Transverse colon (tissue), 4 donors: ENCODE results near the gene GNA14.

Experiments used
- POLR2AphosphoS5 ChIP-seq, 3 donors: sonication (generic); formaldehyde crosslinking; IDR thresholded peaks; one replicate each; pipeline ENCODE4 v1.6.1; 2016; ENCODE audit warnings: antibody characterized with exemption in 3 of 3
- TF ChIP-seq, protein P1 (sequence below), 5 experiments: fragments of 200-600 bp in 3 of 5; fragments of 450-650 bp in 2 of 5; sonication (generic) in 3 of 5; IDR thresholded peaks; 1 replicate in 2 of 5; 2 replicates in 3 of 5; pipeline ENCODE4 v1.5.1; 2016 to 2017; ENCODE audit warnings: antibody characterized with exemption in 5 of 5, inconsistent platforms in 3 of 5, mild to moderate bottlenecking in 2 of 5, moderate library complexity in 1 of 5

DNA sequence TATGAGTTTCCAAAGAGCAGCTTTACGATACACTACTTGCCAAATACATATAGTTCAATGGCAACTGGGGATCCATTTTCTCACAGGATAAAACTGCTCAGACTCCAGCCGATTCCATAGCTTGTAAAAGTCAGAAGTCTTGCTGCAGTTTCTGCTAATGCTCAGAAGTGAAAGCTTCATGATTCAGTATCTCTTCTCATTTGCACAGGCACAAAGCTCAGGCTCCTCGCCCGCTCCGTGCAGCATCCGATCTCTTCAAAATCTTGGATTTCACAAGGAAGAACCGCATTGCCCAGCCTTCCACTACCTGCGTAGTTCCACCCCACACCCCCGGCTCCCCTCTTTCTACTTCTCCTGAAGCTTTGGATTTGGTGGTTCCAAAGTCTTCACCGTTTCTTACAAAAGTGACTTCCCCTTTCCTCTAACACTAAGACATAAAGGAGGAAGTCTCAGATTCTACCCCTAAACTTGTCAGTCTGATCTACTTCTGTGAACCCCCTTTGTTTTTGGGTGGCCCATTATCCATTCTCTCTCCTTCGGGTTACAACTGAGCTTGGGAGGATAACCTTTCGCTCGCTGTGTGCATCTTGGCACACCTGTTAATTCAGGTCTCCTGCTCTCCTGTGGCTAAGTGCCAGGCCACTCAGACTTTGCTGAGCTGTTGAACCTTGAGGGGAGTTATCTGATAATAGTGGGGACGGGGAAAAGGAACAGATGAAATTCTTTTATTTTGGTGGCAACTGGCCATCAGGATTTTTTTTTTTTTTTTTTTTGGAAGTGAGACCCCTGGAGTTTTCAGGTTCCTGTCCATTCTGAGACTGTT lies 194.1 kb downstream of the GNA14 start:
- TF ChIP-seq, protein P1, sequence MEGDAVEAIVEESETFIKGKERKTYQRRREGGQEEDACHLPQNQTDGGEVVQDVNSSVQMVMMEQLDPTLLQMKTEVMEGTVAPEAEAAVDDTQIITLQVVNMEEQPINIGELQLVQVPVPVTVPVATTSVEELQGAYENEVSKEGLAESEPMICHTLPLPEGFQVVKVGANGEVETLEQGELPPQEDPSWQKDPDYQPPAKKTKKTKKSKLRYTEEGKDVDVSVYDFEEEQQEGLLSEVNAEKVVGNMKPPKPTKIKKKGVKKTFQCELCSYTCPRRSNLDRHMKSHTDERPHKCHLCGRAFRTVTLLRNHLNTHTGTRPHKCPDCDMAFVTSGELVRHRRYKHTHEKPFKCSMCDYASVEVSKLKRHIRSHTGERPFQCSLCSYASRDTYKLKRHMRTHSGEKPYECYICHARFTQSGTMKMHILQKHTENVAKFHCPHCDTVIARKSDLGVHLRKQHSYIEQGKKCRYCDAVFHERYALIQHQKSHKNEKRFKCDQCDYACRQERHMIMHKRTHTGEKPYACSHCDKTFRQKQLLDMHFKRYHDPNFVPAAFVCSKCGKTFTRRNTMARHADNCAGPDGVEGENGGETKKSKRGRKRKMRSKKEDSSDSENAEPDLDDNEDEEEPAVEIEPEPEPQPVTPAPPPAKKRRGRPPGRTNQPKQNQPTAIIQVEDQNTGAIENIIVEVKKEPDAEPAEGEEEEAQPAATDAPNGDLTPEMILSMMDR (IDR thresholded peaks at IDR 0.05) = no peak
- TF ChIP-seq POLR2AphosphoS5 (IDR thresholded peaks at IDR 0.05) = no peak
